Effector memory CD8-positive, alpha-beta T cell (primary cell): ENCODE results near the gene CCDC88C.
A peak's percentile ranks its signal among the peaks of the same experiment; 100 is the strongest.
"Not testable (repeated sequence)": the region's sequence is repeated elsewhere in the genome, so short reads cannot be mapped to it uniquely, and the experiment has no call there.

Experiments
- ATAC-seq: fragments of 150-1000 bp; cut with Tn5 transposase; replicated peaks from 2 replicates; pipeline ENCODE4 v1.10.0; 2021; ENCODE audit warnings: mild to moderate bottlenecking, moderate library complexity
- DNase-seq, 3 experiments: peaks; one replicate each; pipeline ENCODE4 v3.0.0; 2021
- H3K27ac Mint-ChIP-seq, 2 donors: one replicate each; pipeline ENCODE4 v1.8.0; 2022; ENCODE audit warnings: mild to moderate bottlenecking in 2 of 2, mixed read lengths in 2 of 2, moderate library complexity in 2 of 2
- H3K27me3 Mint-ChIP-seq, 2 donors: one replicate each; pipeline ENCODE4 v1.8.0; 2022; ENCODE audit warnings: mixed read lengths in 2 of 2
- H3K36me3 Mint-ChIP-seq: one replicate; pipeline ENCODE4 v1.8.0; 2022; ENCODE audit warnings: mild to moderate bottlenecking, moderate library complexity, mixed read lengths; ENCODE audit not compliant: insufficient read depth
- H3K4me1 Mint-ChIP-seq, 2 donors: one replicate each; pipeline ENCODE4 v1.8.0; 2022; ENCODE audit warnings: low read depth in 2 of 2, mixed read lengths in 2 of 2
- H3K4me3 Mint-ChIP-seq, 2 donors: one replicate each; pipeline ENCODE4 v1.8.0; 2022; ENCODE audit warnings: mild to moderate bottlenecking in 2 of 2, mixed read lengths in 2 of 2, moderate library complexity in 2 of 2
- H3K9me3 Mint-ChIP-seq, 2 donors: one replicate each; pipeline ENCODE4 v1.8.0; 2022; ENCODE audit warnings: mixed read lengths in 2 of 2

The CCDC88C gene

DNA sequence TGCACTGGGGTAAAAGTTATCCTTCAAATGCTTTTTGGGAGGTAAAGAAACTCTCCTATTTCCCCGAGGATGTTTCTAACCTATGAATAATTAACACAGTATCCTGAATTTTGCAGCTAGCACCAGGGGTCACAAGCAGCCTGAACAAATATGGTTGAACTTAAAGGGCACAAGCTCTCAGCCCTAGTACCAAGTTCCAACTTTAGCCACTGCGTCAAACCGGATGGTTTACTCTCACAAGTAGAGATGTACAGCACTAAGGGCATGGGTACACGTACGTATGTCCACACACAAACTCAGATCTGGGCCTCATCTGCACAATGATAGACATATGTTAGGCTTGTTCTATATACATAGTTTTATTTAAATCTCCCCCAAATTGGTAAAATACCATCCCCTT is 4.7 kb downstream of the CCDC88C start:
- peaks cover 71 to 74% of the 10 kb centered on the region in 2 donors for H3K4me1 Mint-ChIP-seq
- ATAC-seq (no peak), DNase-seq (no peak)
- H3K27me3 Mint-ChIP-seq: no peaks in the 10 kb centered on the region
- peak overlapping the region; percentile 94 to 96 for H3K4me3 Mint-ChIP-seq
- H3K9me3 Mint-ChIP-seq: no peaks in the 10 kb centered on the region
- H3K36me3 Mint-ChIP-seq: peaks cover 86% of the 10 kb centered on the region
- H3K27ac Mint-ChIP-seq: peak overlapping the region; percentile 98

DNA sequence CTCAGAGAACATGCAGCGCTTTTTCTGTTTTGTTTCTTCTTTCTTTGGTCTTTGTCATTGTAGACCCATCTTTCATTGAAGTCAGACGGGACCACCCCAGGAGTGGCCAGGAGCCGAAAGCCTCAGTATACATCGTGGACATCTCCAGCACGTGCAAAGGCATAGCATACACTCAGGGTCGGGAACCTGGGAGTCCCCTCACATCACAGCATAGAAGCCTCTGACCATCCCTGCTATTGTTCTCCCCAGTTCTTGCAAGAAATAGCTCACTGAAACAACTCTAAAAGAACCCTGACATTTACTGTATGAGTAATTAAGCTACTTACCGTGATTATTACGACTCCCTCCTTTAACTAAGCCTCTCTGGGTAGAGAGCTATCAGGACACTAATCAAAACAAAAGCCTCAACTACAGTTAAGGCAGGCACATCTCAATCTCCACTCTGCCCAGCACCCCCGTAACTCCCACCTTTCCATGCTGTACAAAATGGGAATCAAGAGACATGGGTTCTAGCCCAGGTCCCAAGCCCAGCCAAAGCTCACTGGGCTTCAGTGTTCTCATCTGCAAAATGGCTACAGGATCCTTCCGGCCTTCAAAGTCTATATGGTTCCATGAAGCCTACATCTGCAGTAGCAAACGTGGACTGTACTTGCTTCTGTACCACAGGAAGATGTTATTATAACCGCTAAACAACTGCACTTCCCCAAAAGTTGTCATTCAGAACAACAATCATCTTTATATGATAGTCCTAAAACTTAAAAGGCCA is 6.7 kb downstream of the CCDC88C start:
- Mint-ChIP-seq H3K4me3 (peak overlapping the region; percentile 79 to 96), H3K27me3 (no peaks in the 10 kb centered on the region), H3K4me1 (peaks cover 83 to 84% of the 10 kb centered on the region in 2 donors), H3K36me3 (peaks cover 93% of the 10 kb centered on the region), H3K27ac (peak overlapping the region; percentile 91 to 93), H3K9me3 (no peaks in the 10 kb centered on the region)
- DNase-seq (no peak), ATAC-seq (no peak)

DNA sequence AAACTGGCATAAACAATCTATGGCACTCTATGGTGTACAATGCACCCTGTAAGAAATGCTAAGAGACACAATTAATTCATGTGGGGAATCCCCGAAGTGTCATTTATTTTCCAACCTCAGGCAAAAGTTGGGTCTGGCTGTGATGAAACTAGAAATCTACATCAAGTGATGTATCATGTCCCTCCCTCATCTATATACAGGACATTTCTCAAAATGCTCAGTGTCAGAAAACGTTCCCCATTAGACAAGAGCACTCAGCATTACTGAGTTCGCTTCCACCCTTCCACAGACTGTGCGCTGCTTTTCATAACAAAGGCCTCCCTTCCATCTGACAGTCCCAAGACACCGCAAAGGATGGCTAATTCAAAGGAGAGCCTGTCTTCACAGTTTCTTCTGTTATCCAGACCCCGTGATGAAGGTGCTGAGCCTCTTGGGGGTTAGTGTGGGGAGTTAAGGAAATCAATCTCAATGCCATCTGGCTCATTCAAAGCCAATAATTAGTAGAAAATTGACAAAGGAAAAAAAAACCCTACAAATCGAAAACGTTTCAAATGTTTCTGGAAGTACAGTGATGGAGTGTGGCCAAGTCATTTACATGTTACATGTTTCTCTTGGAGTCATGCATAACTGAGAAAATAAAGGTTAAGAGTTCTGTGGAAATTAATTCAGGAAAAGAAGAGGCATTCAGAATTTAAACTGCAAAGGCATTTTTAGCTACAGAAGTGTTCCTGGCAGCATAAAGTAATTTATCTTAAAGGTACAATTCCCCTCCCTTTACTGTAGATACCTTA is 7.5 kb downstream of the CCDC88C start:
- Mint-ChIP-seq H3K27ac (peak overlapping the region; percentile 91 to 93), H3K9me3 (no peaks in the 10 kb centered on the region), H3K36me3 (peaks cover 93% of the 10 kb centered on the region), H3K4me1 (peaks cover 84 to 87% of the 10 kb centered on the region in 2 donors), H3K4me3 (peak overlapping the region; percentile 79 to 96), H3K27me3 (no peaks in the 10 kb centered on the region)
- DNase-seq (peak in 1 of 3 experiments; percentile 40), ATAC-seq (peak; percentile 54)

- H3K27ac Mint-ChIP-seq: peak overlapping the region; percentile 91 to 93
- H3K4me3 Mint-ChIP-seq: peak overlapping the region; percentile 79 to 96
- H3K36me3 Mint-ChIP-seq: peaks cover 94% of the 10 kb centered on the region
- peaks cover 85 to 86% of the 10 kb centered on the region in 2 donors for H3K4me1 Mint-ChIP-seq
- ATAC-seq, H3K9me3 Mint-ChIP-seq, H3K27me3 Mint-ChIP-seq, DNase-seq: not testable (repeated sequence)
Measured at GRCh38 chr14:91409240-91409639, 8.4 kb downstream of the CCDC88C start.

DNA sequence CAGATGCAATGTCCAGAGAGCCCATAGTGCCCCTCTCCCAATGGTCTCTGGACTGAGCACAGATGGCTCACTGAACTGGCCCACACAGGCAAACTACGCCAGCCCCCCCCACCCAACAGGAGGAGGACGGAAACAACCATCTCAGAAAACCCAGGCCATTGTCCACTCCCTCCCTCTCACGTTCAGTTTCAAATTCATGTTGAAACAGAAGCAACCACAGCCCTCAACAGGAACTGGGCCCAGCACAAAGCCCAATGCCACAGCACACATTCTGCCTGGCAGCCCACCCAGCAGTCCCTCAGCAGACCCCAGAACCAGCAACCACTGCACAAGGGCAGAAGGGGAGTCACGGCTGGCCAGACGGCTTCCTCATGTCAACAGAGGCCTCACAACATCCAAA is 10.6 kb downstream of the CCDC88C start:
- H3K36me3 Mint-ChIP-seq: peaks cover 97% of the 10 kb centered on the region
- H3K4me1 Mint-ChIP-seq: peaks cover 87 to 89% of the 10 kb centered on the region in 2 donors
- H3K9me3 Mint-ChIP-seq: no peaks in the 10 kb centered on the region
- no peaks in the 10 kb centered on the region for H3K27me3 Mint-ChIP-seq
- H3K4me3 Mint-ChIP-seq: peak overlapping the region; percentile 79 to 96
- peak overlapping the region; percentile 91 to 93 for H3K27ac Mint-ChIP-seq
- DNase-seq: no peak
- no peak for ATAC-seq

DNA sequence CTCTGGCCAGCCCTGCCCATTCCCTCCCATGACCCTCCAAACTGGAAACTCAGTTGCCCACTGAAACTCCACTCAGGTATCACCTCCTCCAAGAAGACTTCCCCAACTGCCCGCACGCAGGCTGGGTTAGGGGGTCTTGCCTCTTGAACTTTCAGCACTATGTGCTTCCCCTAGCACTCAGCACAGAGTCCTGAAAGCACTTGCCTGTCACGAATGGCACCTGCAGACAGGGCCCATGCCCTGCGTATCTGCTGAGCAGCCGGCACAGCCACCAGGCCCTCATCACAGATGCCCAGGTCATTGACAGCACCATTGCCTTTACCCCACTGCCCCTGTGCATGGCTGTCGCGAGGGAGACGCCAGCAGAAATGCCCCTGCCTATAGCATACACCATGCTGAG is 11.2 kb downstream of the CCDC88C start:
- ATAC-seq: no peak
- peak overlapping the region; percentile 79 to 96 for H3K4me3 Mint-ChIP-seq
- H3K4me1 Mint-ChIP-seq: peaks cover 88 to 89% of the 10 kb centered on the region in 2 donors
- DNase-seq: no peak
- peak overlapping the region; percentile 91 to 93 for H3K27ac Mint-ChIP-seq
- H3K27me3 Mint-ChIP-seq: no peaks in the 10 kb centered on the region
- no peaks in the 10 kb centered on the region for H3K9me3 Mint-ChIP-seq
- peaks cover 100% of the 10 kb centered on the region for H3K36me3 Mint-ChIP-seq

- Mint-ChIP-seq H3K36me3 (peaks cover 98% of the 10 kb centered on the region), H3K9me3 (no peaks in the 10 kb centered on the region), H3K4me1 (peaks cover 82 to 84% of the 10 kb centered on the region in 2 donors), H3K27me3 (no peaks in the 10 kb centered on the region), H3K27ac (peak overlapping the region; percentile 91 to 93), H3K4me3 (peak overlapping the region; percentile 79 to 96)
- DNase-seq (no peak), ATAC-seq (no peak)
Measured at GRCh38 chr14:91405724-91406435, 11.7 kb downstream of the CCDC88C start.

DNA sequence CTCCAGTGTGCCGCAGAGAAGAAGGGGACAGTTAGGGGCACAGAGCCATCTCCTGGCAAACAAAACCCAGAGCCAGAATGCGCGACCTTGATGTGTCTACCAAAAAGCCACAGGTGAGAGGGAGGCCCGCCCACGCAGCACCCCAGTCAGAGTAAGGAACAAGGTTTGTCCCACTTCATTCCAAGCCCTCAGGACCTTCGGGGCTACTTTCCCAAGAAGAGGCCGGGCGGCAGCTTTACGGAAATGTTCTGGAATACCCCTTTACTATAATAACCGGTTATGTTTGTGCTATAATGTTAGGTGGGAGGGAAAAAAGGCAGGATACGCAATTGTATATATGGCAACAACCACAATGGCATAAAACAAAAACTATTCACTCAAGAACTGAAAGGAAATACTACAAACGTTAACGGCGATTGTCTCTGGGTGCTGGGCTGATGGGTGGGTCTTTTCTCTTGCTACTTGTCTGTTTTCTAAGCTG is 12.3 kb downstream of the CCDC88C start:
- Mint-ChIP-seq H3K27me3 (no peaks in the 10 kb centered on the region), H3K4me3 (peak overlapping the region; percentile 79 to 96), H3K36me3 (peaks cover 92% of the 10 kb centered on the region), H3K9me3 (no peaks in the 10 kb centered on the region), H3K4me1 (peaks cover 79 to 84% of the 10 kb centered on the region in 2 donors), H3K27ac (peak overlapping the region; percentile 91 to 93)
- peak; percentile 59 for ATAC-seq
- peak; percentile 61 to 64 (median 62) for DNase-seq

- ATAC-seq (peak; percentile 23), DNase-seq (no peak)
- Mint-ChIP-seq H3K4me1 (peaks cover 82 to 89% of the 10 kb centered on the region in 2 donors), H3K36me3 (peaks cover 81% of the 10 kb centered on the region), H3K4me3 (peak overlapping the region; percentile 79 to 96), H3K9me3 (no peaks in the 10 kb centered on the region), H3K27ac (peak overlapping the region; percentile 91 to 93), H3K27me3 (no peaks in the 10 kb centered on the region)
Measured at GRCh38 chr14:91402771-91403600, 14.6 kb downstream of the CCDC88C start.

DNA sequence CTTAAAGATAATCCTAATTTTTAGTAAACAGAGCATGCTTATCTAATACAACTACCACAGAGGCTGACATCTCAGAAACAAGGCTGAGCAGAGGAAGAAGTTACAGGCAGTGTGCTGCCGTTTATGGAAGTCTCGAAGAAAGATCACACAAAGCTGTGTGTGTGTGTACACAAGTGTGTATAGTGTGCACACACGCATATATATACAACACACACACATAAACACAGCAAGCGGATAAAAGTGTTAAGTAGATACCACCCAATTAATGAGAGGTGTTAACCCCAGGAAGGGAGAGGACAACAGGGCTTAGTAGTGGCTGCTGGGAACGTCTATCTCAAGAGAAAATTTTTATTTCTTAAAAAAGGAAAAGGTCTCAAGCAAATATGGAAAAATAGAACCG is 15.3 kb downstream of the CCDC88C start:
- no peaks in the 10 kb centered on the region for H3K9me3 Mint-ChIP-seq
- H3K36me3 Mint-ChIP-seq: peaks cover 81% of the 10 kb centered on the region
- no peak for DNase-seq
- no peaks in the 10 kb centered on the region for H3K27me3 Mint-ChIP-seq
- peak overlapping the region; percentile 91 to 93 for H3K27ac Mint-ChIP-seq
- ATAC-seq: peak; percentile 45
- H3K4me3 Mint-ChIP-seq: peak overlapping the region; percentile 79 to 96
- peaks cover 82 to 90% of the 10 kb centered on the region in 2 donors for H3K4me1 Mint-ChIP-seq

GRCh38 chr14:91401751-91402150 is 15.9 kb downstream of the CCDC88C start:
- Mint-ChIP-seq H3K36me3 (peaks cover 81% of the 10 kb centered on the region), H3K4me1 (peaks cover 81 to 90% of the 10 kb centered on the region in 2 donors), H3K27ac (peak overlapping the region; percentile 91 to 93), H3K4me3 (peak overlapping the region; percentile 79 to 96), H3K27me3 (no peaks in the 10 kb centered on the region), H3K9me3 (no peaks in the 10 kb centered on the region)
- ATAC-seq: no peak
- DNase-seq: no peak

GRCh38 chr14:91400696-91401095 is 16.9 kb downstream of the CCDC88C start:
- Mint-ChIP-seq H3K4me3 (peak overlapping the region; percentile 98 to 99), H3K27ac (peak overlapping the region; percentile 93 to 96), H3K9me3 (no peaks in the 10 kb centered on the region), H3K36me3 (peaks cover 79% of the 10 kb centered on the region), H3K27me3 (no peaks in the 10 kb centered on the region), H3K4me1 (peaks cover 81 to 93% of the 10 kb centered on the region in 2 donors)
- no peak for DNase-seq
- ATAC-seq: no peak
